Retina (tissue), 1 donor: ENCODE measurements around the gene TSEN34.
"Not testable (repeated sequence)": the region's sequence is repeated elsewhere in the genome, so short reads cannot be mapped to it uniquely, and the experiment has no call there.

ENCODE experiments used
- DNase-seq: peaks from one replicate; pipeline ENCODE4 v3.0.0-alpha.2; 2016

The TSEN34 gene

DNA sequence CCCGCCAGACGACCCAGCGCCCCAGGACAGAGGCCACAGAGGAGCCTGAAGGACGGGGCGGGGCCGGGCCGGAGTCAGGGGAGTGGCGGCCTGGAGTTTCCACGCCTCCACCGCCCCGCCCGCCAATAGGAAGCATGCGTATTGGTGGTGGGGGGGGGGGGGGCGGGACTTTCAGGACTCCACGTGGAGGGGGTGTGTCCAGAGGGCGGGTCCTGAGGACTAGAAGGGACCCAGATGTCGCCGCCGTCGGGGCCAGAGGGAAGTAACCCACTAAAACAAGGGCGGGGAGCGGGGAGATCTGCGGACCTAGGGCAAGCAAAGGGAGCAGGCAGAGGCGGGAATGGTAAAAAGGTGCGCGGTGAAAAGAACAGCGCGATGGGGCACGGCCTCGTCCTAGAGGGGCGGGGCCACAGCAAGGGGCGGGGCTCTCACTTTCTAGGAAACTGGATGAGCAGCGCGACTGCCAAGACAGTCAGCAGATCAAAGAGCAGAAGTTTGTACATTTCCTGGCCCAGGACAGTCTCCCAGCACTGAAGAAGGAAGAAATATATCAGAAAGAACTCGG is 28.8 kb upstream of the TSEN34 start:
- peak; percentile 61 for DNase-seq

- no peak for DNase-seq
Observed at GRCh38 chr19:54162884-54163283, 28.2 kb upstream of the TSEN34 start.

DNA sequence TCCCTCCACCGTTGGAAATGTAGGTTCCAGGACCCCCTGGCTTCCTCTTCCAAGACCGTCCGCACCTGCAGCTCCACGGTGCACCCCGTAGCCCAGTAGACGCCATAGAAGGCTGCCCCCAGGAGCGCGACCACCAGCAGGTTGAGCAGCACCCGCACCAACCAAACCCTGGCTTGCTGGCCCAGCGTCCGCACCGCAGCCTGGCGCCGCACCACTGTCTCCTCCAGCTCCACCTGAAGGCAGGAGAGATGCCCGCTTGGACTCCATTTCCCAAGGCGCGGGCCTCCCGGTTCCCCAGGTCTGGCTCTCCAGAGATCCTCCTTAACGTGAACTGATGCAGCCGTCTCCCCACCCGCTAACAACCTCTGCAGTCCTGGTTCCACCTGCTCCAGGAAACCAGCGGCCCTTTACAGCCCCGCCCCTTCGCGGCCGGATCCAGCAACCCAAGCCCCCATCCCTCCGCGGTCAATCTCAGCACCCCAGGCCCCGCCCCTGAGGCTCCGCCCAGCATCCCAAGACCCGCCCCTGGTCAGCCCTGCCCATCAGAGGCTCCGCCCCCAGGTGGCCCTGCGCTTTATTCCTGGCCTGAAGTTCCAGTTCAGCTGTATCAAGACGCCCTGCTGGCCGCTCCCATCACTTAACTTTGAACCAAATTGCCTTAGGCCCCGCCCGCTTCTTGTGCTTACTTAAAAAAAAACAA is 26.6 kb upstream of the TSEN34 start:
- DNase-seq: no peak

DNA sequence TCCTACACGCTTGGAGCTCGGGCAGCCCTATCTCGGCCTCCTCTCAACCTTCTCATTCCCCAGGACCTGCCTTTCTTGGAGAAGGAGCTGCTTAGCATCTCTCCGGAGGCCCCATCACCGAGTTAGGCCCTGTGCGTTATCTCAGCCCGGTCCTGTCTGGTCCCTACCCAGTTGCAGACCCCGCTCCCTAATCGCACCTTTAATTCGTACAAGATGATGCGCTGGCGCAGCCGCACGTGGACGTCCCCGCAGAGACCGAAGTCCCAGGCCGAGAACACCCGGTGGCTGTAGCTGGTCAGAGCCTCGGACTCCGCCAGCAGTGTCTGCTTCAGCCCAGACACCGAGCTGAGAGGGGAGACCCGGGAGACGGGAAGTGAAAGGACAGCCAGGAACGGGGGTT is 25.9 kb upstream of the TSEN34 start:
- DNase-seq: no peak

DNA sequence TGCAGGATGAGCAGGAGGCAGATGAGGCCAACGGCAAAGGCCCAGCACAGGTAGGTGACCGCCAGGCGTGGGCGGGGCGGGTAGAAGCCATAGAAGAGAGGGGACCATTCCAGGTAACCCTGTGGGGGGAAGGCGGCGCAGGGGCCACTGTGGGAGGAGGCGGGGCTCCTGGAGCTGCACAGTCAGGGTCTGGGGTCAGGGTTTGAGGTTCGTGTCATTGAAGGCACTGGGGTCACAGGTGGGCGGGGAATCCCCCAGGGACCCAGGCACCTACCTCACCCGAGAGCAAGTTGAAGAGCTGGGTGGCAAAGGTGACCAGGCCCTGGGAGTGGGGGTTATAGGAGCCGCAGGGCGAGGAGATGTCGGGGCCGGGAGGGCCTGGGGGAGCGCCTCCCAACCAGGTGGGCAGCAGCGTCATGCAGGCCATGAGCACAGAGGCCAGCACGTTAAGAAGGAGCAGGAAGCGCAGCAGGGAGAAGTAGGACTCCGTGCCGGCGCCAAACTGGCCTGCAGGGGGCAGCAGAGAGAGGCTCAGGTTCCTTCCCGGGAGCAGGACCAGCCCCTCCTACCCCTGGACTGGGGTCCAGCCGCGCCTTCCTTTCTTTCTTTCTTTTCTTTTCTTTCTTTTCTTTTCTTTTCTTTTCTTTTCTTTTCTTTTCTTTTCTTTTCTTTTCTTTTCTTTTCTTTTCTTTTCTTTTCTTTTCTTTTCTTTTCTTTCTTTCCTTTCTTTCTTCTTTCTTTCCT is 22.8 kb upstream of the TSEN34 start:
- peak; percentile 92 for DNase-seq

DNA sequence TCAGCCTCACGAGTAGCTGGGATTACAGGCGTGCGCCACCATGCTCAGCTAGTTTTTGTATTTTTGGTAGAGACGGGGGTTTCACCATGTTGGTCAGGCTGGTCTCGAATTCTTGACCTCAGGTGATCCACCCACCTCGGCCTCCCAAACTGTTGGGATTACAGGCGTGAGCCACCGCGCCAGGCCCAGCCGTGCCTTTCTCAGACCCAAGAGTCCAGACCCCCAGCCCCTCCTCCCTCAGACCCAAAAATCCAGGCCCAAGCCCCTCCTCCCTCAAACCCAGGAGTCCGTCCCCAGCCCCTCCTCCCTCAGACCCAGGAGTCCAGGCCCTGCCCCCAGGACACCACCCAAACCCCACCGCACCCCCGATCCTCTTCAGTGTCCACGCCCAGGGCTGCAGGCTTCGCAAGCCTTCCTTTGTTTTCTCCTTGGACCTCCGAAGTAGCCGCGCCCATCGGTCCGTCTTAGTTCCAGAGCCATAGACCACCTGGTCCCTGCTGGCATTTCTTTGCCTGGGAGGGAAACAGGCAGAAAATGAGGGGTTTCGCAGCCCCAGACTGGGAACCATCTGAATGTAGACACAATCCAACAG is 21.9 kb upstream of the TSEN34 start:
- no peak for DNase-seq

DNA sequence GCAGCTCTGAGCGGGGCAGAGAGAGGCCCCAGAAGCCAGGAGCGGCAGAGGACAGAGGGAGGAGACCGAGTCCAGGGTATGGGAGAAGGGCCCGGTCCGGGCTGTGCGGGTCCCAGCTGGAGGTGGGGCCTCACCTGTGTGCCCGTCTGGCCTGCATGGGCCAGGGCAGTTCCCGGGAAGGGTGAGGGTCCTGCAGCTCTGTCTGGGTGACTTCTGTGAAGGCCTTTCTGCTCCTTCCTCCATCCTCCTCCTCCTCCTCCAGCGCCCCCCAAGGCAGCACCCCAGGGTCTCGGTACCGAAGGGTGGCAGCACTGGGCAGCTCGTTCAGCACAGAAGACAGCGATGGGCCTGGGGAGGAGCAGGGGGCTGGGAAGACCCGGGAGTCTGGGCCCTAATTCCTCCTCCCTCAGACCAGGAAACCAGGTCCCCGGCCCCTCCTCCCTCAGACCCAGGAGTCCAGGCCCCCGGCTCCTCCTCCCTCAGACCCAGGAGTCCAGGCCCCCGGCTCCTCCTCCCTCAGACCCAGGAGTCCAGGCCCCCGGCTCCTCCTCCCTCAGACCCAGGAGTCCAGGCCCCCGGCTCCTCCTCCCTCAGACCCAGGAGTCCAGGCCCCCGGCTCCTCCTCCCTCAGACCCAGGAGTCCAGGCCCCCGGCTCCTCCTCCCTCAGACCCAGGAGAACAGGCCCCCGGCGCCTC is 19.2 kb upstream of the TSEN34 start:
- DNase-seq: not testable (repeated sequence)

GRCh38 chr19:54172471-54173358 is 18.4 kb upstream of the TSEN34 start, which contains the start of gene TMC4:
Gene TMC4, minus strand, starts transcription at chr19:54173160. Its CDS starts 43 bp downstream, at chr19:54173117.
- no peak for DNase-seq

GRCh38 chr19:54173359-54173699 is 17.8 kb upstream of the TSEN34 start:
- DNase-seq: no peak

- DNase-seq: no peak
Observed at GRCh38 chr19:54173951-54174834, 16.9 kb upstream of the TSEN34 start.

DNA sequence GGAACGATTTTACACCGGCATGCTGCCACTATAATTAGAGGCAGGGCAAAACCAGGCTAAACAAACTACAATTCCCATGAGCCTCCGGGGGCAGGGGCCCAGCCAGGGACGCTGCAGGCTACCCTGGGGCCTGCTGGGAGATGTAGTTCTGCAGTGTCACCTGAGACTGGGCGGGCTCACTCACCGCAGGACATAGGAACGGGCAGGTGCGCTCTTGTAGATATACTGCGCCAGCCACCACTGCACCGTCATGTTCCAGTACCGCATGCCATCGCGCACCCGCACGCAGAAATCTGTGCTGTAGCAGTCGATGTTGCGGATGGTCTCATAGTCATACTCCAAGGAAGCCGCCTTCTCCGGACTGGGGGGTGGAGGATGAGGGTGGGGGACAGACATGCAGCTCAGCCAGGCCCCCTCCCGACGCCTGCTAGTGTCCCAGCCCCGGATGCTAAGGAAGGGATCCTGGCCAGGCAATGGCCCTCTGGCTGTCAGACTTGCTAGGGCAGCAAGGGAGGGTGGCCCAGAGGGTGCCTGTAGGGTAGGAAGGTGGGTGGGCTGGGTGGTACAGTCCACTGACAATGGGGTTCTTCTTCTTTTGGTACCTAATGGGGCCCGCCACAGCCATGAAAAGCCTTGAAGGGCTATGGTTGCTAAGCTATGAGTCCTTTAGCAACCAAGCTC is 12.4 kb upstream of the TSEN34 start:
- peak; percentile 56 for DNase-seq

DNA sequence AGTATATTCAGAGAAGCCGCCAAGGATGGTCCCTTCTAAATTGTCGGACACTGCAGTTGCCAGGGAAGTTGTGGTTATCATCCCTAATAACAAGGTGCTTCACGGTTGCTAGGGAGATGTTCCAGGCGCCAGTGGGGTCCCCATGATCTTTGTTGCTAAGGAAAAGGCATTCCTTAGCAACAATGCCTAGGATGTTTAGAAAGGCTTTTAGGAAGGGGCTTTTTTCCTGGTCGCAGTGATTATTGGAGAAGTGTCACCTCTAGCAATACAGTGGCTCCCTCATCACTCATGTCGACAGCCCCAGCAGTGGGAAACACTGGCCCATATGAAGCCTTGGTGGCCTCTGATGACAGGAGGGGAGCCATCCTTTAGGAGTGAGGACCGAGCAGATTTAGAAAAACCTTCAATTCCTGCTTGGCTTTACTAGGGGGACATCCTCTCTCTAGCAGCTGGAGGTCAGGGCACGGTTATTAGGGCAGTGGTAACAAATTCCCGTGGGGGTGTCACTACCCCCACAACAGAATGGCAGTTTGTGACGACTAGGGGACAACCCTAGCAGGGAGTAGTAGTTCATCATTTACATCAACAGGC is 11.8 kb upstream of the TSEN34 start:
- DNase-seq: no peak

GRCh38 chr19:54179921-54180461 is 11.1 kb upstream of the TSEN34 start:
- peak; percentile 87 for DNase-seq

- DNase-seq: no peak
Observed at GRCh38 chr19:54180691-54181091, 10.4 kb upstream of the TSEN34 start.

GRCh38 chr19:54181894-54182293 is 9.2 kb upstream of the TSEN34 start:
- not testable (repeated sequence) for DNase-seq

DNA sequence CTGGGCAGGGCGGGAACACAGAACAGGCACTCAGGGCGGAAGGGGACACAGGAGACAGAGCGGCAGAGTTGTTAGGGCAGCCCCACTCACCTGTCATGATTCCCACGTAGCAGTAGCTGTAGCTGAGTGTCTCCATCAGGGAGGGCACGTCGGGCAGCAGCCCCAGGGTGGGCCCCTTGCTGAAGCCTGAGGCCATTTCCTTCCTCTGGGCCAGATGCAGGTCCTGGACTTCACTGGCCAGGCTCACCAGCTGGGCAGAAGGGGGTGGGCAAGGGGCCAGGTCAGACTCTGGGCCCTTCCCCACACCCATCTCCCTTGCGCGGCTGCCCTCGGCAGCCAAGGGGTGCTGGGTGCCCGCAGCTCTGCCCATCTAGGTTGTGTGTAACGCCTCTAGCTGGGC is 7.7 kb upstream of the TSEN34 start:
- no peak for DNase-seq

- no peak for DNase-seq
Observed at GRCh38 chr19:54186351-54186750, 4.8 kb upstream of the TSEN34 start.

DNA sequence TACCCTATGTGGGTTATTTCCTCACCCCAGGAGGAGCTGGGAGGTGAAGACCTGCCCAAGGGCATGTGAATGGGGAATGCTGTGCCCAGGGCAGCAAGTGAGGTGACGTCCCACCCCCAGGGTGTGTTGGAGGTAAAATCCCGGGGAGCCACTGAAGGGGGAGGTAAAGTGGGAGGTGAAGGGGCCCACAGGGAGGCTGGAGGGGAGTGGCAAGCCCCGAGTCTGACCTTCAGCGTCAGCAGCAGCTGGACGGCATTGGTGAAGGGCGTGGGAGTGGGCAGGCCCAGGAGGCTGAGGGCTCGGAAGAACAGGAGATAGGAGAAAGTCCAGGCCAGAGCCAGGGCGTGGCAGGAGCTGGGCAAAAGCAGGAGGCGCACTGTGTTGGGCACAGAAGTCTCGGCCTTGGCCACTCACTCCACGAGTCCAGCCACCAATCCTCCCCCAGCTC is 4.2 kb upstream of the TSEN34 start:
- DNase-seq: no peak

DNA sequence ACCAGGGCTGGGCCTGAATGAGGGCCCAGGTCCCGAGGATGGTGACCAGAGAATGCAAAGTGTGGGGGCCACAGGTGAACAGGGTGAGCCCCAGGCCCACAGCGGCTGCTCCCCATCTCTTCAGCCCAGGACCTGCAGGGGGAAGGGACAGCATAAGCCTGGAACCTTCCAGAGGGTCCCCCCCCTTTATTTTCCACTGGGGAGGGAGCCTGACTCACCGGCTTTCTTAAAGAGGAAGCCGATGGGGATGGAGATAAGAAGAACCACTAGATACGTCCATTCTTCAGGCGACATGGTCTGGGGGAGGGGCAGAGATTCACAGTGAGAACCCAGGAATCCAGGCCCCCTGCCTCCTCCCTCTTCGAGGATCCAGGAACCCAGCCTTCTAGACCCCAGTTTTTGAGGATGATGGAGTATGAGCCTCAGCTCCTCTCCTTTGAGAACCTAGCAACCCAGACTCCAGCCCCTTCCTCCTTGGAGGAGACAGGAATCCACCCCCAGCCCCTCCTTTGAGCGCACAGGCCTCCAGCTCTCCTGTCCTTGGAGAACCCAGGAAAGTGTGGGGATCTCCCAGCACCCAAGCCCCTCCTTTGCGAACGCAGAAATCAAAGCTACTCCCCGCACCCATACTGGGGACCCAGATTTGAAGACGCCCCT is 2.8 kb upstream of the TSEN34 start:
- no peak for DNase-seq
